Suppressor macrophage (primary cell): ENCODE results near the gene GALNTL6.

Experiments
- DNase-seq, 4 experiments: peaks; one replicate each; pipeline ENCODE4 v3.0.0-alpha.2; 2020 to 2022

GALNTL6 gene

GRCh38 chr4:172225457-172225856, 412.3 kb downstream of the GALNTL6 start:
- DNase-seq = no peak

DNA sequence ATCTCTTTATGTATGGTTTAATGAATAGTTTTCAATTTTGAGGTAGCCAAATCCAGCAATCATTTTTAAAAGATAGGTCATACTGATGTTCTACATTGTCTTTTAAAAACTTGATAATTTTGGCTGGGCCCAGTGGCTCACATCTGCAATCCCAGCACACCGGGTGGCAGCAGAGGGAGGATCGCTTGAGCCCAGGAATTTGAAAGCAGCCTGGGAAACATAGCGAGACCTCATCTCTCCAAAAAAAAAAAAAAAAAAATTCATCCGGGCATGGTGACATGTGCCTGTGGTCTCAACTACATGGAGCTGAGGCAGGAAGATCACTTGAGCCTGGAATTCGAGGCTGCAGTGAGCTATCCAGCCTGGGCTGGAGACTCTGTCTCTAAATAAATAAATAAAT, 419.8 kb downstream of the GALNTL6 start:
- DNase-seq = no peak

- DNase-seq = no peak
Measured at GRCh38 chr4:172243551-172243950, 430.3 kb downstream of the GALNTL6 start.

GRCh38 chr4:172245516-172245915, 432.3 kb downstream of the GALNTL6 start:
- DNase-seq = no peak

DNA sequence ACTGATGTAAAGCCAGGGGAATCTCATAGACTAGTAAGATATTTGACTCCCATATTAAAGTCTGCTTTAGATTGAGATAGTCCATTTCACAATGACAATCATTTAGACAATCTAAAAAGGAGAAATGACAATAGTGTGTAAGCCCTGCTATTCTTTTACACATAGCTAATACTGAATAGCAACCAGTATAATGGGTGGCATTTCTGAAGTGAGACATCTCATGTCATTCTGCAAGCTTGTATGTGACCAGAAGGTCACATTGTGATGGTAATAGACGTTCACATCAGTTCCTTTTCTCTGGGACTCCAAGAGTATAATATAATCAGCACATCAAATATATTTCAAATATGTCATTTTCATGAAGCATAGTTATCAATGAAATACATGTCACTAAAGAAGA, 440.2 kb downstream of the GALNTL6 start:
- no peak for DNase-seq

GRCh38 chr4:172256820-172257219, 443.6 kb downstream of the GALNTL6 start:
- DNase-seq = no peak

DNA sequence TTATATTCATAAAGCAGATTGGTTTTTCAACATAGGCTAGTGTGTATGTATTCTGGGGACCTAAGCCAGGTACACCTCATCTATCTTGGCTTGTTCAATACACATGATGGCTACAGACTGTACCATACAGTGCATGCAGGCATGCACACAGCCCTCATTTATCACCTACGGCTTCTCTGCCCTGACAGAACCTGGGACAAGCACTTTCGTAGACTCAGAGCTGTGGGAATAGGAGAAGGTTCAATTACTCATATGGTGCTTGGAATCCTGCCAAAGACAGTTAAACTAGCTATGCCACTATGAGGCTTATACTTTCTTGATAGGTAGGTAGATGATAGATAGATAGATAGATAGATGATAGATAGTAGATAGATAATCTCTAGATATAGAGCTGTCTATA, 457.2 kb downstream of the GALNTL6 start:
- DNase-seq = no peak

DNA sequence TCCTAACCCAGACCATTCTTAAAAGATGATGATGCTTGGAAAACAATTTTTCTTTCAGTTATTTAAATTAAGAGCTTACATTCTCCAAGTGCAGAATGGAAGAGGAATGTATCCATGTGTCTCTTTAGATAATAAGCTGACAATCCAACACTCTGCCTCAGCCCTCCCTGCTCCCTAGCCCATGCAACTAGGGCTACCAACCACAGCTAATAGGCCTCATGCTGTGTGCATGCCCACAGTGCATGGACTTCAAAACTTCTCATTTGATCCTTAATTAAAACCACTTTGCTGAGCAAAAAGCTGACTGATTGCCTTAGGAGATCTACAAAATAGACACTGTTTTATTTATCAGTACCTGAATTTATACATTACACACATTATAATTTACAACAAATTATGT, 473.9 kb downstream of the GALNTL6 start:
- DNase-seq = no peak

- DNase-seq = no peak
Measured at GRCh38 chr4:172305698-172306097, 492.5 kb downstream of the GALNTL6 start.

DNA sequence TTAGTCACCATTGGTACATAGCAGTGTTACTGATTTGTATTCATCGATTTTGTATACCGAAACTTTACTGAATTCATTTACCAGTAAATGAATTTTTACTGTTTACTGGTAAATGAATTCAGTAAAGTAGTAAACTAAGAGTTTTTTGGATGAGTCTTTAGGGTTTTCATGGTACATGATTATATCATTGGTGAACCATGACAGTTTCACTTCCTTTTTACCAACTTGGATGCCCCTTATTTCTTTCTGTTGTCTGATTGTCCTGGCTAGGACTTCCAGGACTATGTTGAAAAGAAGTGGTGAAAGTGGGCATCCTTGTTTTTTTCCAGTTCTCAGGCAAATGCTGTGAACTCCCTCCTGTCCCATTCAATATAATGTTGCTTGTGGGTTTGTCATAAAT, 494.9 kb downstream of the GALNTL6 start:
- no peak for DNase-seq

DNA sequence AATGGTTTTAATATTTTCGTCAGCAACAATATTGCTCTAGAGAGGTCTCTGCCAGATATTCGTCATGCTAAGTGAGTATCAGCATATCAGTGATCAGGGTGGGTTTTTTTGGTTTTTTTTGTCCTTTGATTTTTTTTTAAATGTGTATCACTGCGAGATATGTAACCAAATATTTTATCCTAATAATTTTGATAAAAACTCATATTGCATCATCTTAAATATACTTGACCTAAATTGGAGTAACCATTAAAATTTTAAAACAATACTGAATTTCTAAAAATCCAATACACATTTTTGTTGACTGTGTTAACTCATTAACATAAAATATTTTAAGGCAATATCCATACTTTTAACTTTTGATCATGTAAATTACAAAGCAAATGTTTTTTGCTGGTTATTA, 498.5 kb downstream of the GALNTL6 start:
- no peak for DNase-seq

DNA sequence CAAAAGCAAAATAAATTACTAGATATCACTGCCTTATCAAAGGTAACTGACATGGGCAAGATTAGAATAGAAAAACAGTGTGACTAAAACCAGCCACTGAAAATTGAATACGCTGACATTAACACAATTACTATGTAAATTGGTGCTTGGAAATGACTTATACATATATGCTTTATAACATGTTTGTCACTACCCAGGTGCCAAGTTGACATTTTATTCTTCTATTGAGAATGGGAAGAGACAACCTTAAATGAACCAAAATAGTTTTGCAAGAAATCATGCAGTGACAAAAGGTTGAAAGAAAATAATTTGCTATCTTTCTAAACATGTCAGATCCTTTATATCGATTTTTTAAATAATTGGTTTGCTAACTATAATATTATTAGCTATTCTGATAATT, 510.1 kb downstream of the GALNTL6 start:
- DNase-seq = no peak

- no peak for DNase-seq
Measured at GRCh38 chr4:172344308-172344938, 531.2 kb downstream of the GALNTL6 start.

- DNase-seq = no peak
Measured at GRCh38 chr4:172348426-172348825, 535.2 kb downstream of the GALNTL6 start.

DNA sequence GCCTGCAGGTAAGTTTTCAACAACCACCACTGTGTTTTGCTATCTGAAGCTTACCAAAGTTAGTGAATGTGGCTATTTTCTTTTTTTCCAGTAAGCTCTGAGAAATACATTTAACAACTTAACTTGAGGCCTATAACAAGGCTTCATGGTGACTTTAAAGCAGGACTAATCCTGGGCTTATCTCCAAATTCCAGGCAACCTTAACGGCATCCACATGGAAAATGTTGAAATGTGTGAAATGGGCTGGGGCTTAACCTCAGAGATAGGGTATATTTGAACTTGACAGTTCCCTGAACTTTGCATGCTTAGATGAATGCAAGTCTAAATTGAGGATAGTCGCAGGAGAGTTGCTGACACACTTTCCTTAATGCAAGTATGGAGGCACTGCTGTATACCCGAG, 539.2 kb downstream of the GALNTL6 start:
- no peak for DNase-seq

GRCh38 chr4:172356016-172356415, 542.8 kb downstream of the GALNTL6 start:
- DNase-seq = no peak

DNA sequence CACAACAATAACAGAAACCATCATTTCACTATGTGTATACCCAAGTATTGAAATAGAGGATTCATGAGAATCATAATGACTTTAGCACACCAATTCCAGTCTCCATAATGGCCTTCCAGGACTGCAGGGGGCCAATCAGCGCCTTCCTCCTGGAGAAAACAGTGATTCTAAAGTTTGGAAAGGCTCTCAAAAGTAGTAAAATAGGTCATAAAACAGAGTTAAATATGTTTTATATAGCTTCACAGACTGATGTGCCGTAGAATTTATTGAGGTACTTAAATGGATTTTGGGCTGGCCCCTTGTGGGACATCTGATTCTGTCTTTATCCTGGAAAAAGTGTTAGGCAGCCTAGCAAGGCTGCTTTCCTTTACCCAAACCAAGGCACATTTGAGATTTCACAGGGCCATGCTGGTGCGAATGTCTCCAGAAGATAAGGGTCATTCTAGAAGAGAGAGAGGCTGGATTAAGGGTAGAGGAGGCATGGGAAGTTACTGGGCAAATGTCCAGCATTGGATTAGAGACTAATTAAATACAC, 543.9 kb downstream of the GALNTL6 start:
- no peak for DNase-seq

- DNase-seq = no peak
Measured at GRCh38 chr4:172362569-172362968, 549.4 kb downstream of the GALNTL6 start.

GRCh38 chr4:172369471-172369959, 556.3 kb downstream of the GALNTL6 start:
- DNase-seq = no peak

GRCh38 chr4:172377486-172378140, 564.4 kb downstream of the GALNTL6 start:
- DNase-seq = no peak

- no peak for DNase-seq
Measured at GRCh38 chr4:172379834-172380233, 566.6 kb downstream of the GALNTL6 start.

DNA sequence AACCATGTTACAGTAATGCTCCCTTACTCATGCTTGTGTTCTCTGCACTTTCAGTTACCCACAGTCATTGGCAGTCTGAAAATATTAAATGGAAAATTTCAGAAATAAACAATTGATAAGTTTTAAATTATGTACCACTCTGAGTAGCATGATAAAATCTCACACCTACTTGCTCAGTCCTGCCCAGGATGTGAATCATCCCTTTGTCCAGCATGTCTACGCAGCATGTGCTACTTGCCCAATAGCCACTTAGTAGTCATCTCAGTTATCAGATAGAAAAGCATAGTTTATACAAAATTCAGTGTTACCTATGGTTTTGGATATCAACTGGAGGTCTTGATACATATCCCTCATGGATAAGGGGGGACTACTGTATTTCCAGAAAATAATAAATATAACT, 577.1 kb downstream of the GALNTL6 start:
- no peak for DNase-seq

- DNase-seq = no peak
Measured at GRCh38 chr4:172392741-172393140, 579.5 kb downstream of the GALNTL6 start.

- DNase-seq = no peak
Measured at GRCh38 chr4:172393220-172393619, 580.0 kb downstream of the GALNTL6 start.
